DMS153 (cell line): ENCODE measurements around the gene MMP11.

Source experiments
- DNase-seq: peaks from one replicate; lab custom pipeline; 2025; lab: John Stamatoyannopoulos, UW

Gene MMP11

GRCh38 chr22:23801238-23801821 lies 28.7 kb downstream of the MMP11 start:
- no peak for DNase-seq

- no peak for DNase-seq
These were observed 29.3 kb downstream of the MMP11 start for GRCh38 chr22:23801886-23802377.

- no peak for DNase-seq
These were observed 30.6 kb downstream of the MMP11 start for GRCh38 chr22:23803001-23803819.

DNA sequence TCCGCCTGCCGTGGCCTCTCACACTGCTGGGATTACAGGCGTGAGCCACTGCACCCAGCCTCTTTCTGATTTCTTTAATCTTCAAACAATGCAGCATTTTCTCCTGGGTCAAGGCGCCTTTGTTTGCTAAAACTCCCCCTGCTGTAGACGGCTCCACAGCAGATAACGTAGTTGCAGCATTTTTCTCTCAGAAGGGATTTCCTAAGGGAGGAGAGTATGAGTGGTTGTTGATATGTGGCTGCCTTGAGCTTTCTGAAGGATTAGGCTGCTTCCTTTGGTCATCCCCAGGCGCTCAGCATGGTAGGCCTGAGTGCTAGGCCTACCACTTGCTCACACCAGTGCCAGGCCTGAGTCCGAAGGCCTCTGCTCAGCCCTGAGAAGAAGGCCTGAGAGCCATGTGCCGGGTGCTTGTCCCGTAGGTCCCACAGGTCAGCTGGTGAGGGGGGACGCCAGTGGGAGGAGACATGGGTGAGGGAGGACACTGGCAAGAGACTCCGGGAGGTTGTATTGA lies 32.2 kb downstream of the MMP11 start:
- no peak for DNase-seq

GRCh38 chr22:23806837-23807236 lies 34.2 kb downstream of the MMP11 start:
- DNase-seq = no peak

- DNase-seq = no peak
These were observed 39.7 kb downstream of the MMP11 start for GRCh38 chr22:23812378-23812777.

DNA sequence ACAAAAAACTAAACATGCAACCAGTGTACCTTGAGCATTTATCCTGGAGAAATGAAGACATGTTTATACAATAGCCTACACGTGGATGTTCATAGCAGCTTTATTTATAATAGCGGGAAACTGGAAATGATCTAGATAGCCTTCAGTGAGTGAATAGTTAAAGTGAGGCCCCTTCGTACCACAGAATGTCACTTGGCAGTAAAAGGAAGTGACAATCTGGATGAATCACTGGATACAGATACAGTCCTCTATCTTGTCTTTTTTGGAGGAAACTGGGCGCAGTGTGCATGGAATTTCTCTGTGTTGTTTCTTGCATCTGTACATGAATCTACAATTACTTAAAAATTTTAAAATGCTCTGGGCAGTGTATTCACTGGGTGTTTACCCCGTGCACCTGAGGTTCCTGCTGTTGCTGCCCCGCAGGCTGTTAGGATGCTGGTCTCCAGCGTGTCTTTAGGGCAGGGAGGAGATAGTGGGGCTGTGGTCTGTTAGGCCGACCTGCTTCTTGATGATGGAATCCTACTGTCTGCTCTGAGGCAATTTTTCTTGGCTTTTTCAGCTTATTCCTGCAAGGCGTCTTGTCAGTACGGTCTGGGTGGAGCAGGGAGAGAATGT lies 43.0 kb downstream of the MMP11 start:
- no peak for DNase-seq

- no peak for DNase-seq
These were observed 43.7 kb downstream of the MMP11 start for GRCh38 chr22:23816156-23816976.

DNA sequence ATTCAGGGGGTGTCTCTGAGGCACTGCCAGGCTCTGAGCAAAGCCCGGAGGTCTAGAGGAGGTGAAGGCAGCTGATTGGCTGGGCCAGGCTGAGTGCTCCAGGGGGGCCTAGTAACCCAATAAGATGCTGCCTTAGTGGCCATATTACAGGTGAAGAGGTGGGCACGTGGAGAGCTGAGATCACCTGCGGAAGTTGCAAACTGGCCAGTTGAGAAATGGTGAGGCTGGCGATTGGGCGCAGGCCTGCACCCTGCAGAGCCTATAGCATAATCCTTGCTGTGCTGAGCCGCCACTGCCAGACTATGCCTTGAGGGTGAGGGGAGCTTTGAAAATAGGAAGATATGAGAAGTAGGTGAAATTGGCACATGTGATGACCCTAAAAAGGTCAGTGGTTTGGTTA lies 44.5 kb downstream of the MMP11 start:
- no peak for DNase-seq

DNA sequence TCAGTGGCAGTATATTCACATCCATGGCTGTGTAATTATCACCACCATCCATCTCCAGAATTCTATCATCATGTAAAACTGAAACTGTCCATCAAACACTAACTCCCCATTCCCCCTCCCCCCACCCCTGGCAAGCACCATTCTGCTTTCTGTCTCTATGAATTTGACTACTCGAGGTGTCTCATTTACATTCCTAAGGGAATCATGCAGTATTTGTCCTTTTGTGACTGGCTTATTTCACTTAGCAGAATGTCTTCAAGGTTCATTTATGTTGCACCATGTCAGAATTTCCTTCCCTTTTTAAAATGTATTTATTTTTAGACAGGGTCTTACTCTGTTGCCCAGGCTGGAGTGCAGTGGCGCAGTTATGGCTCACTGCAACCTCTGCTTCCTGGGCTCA lies 45.9 kb downstream of the MMP11 start:
- no peak for DNase-seq

GRCh38 chr22:23820748-23821211 lies 48.1 kb downstream of the MMP11 start:
- no peak for DNase-seq

DNA sequence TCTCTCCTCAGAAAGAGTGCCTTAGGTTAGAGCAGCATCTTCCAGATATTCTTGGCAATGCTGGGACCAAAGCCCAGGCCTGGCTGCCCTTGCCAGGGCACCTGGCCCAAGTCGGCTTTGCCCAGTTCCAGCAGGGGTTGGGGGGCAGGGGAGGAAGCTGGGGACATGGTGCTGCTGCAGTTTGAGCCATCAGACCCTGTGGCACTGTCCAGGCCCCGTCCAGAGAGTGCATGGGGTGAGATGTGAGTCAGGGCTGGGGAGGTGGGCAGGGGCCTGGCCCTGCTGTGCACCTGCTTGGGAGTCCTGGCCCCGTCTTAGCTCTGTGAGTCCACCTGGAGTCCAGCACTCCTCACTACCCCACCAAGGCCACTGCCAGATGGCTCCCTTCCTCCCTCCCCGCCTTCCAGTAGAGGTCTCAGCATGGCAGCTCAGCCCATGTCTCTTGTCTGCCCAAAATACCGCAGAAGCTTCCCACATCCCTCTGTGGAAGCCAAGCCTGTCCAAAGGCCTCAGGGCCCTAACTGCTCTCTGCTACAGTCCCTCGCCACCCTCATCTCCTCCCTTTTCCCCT lies 49.5 kb downstream of the MMP11 start:
- DNase-seq = no peak

DNA sequence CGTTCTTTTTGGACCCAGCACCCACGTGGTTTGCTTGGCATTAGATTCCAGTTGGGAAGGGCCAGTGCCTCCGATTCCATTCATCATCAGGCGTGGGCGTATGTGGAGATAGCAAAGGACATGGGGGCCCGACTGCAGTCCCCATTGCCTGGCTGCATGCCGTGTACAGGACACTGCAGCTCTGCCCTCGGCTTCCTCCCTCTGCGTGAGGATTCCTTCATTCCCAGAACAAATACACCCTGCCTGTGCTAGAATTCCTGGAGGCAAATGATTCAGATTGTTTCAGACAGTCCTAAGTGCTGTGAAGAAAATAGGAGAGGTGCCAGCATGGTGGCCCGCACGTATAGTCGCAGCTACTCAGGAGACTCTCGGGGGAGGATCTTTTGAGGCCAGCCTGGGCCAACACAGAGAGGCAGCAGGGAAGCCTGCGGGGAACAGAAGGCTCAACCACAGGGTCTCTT lies 50.7 kb downstream of the MMP11 start:
- DNase-seq = no peak

GRCh38 chr22:23824476-23825245 lies 52.0 kb downstream of the MMP11 start:
- no peak for DNase-seq

GRCh38 chr22:23825246-23825905 lies 52.7 kb downstream of the MMP11 start:
- no peak for DNase-seq

GRCh38 chr22:23826510-23827350 lies 54.1 kb downstream of the MMP11 start:
- DNase-seq = no peak

- no peak for DNase-seq
These were observed 54.8 kb downstream of the MMP11 start for GRCh38 chr22:23827351-23827995.

DNA sequence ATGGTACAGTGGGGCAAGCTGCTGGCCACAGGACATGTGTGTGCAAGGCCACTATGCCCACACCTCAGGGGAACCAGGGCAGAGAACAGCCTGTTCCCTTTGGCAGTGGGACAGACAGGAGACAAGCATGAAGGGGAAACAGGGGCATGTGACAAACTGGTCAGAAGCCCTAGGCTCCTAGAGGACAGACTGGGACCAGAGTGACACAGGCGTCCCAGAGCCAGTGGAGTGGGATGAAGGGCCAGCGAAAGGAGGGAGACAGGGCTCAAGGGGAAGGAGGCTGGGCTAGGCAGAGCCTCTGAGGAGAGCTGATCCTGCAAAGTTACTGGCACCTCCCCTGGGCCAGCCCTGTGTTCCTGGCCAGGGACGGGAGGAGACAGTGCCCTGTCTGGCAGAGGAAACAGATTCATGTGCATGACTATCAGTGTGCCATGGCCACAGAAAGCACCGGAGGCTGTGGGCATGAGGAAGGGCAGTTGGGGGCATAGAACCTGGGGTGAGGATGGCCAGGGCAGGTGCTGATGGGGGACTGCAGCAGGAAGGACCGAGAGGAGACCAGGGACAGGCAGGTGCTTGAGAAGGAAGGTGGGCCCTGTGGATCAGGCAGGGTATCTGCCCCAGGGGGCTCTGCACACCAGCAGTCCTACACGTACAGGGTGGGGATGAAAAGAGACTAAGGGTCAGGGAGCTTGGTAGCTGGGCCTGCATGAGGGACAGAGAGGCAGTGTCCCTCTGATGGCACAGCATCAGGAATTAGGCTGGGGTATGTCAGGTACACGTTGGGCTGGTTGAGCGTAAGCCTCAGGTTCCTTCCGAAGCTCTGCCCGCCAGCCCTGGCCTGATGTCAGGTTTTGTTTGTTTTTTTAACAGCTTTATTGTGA lies 56.4 kb downstream of the MMP11 start:
- DNase-seq = no peak
